Measurements from ENCODE around the gene MAP3K7CL. TPM values are rescaled to one million over a fixed set of nuclear protein-coding genes. Genes with fewer than 3 reads are reported as not detected.
"Not testable (repeated sequence)": the region's sequence is repeated elsewhere in the genome, so short reads cannot be mapped to it uniquely, and the experiment has no call there.

MAP3K7CL gene
- total and polyA plus RNA-seq, 8 donors, result 2.0 to 7.3 (median 3.0) TPM

DNA sequence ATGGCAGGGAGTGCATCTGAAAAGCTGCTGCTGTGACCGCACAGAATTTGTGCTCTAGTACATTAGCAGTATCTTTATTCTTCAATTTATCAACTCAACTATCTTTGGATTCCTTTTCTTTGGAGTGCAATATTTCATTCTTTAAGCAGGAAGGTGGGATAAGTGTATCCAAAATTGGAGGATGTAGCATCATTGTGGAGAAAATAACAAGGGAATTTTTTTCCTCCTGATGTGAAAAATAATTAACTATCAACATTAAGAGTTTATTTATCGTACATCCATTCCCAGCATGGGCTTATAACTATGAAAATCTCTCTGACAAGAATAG, 25.5 kb downstream of the MAP3K7CL start:
- Histone ChIP-seq H3K27ac (no peak overlapping the region), H3K4me3 (no peak overlapping the region), H3K36me3 (no peaks in the 10 kb centered on the region), H3K4me1 (no peaks in the 10 kb centered on the region), H3K27me3 (no peaks in the 10 kb centered on the region), H3K9me3 (no peaks in the 10 kb centered on the region)
- no peak for ATAC-seq
- WGBS, 2 donors, result 93 to 95% methylated on average over 2 of the region's 2 CpGs
- TF ChIP-seq, protein P1, sequence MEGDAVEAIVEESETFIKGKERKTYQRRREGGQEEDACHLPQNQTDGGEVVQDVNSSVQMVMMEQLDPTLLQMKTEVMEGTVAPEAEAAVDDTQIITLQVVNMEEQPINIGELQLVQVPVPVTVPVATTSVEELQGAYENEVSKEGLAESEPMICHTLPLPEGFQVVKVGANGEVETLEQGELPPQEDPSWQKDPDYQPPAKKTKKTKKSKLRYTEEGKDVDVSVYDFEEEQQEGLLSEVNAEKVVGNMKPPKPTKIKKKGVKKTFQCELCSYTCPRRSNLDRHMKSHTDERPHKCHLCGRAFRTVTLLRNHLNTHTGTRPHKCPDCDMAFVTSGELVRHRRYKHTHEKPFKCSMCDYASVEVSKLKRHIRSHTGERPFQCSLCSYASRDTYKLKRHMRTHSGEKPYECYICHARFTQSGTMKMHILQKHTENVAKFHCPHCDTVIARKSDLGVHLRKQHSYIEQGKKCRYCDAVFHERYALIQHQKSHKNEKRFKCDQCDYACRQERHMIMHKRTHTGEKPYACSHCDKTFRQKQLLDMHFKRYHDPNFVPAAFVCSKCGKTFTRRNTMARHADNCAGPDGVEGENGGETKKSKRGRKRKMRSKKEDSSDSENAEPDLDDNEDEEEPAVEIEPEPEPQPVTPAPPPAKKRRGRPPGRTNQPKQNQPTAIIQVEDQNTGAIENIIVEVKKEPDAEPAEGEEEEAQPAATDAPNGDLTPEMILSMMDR (IDR thresholded peaks at IDR 0.05), result no peak
- DNase-seq, result no peak
- intact Hi-C loops (cut with DNase I), result no loop called here
- FAIRE-seq, result no peak

DNA sequence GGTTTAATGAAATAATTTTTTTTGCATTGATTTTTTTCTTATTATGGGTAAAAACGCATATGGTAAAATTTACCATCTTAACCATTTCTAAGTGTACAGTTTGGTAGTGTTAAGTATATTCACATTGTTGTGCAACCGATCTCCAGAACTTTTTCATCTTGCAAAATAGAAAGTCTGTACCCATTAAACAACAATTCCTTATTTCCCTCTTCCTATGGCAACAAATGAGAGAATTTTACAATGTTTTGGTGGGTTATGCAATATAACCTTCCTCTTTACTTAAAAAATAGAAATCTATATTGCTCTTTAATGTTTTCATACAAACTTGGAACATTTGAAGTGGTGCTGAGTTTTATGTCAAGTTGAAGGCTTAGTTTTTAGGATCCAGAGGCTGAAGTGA, 26.6 kb downstream of the MAP3K7CL start:
- intact Hi-C loops (cut with DNase I), result no loop called here
- Histone ChIP-seq H3K27ac (no peak overlapping the region), H3K4me1 (no peaks in the 10 kb centered on the region), H3K27me3 (no peaks in the 10 kb centered on the region), H3K4me3 (no peak overlapping the region), H3K9me3 (no peaks in the 10 kb centered on the region), H3K36me3 (no peaks in the 10 kb centered on the region)
- TF ChIP-seq, protein P1 (IDR thresholded peaks at IDR 0.05), result no peak
- ATAC-seq (no peak), DNase-seq (no peak), FAIRE-seq (no peak)
- WGBS, 2 donors, result 80 to 81% methylated on average over 2 of the region's 2 CpGs

DNA sequence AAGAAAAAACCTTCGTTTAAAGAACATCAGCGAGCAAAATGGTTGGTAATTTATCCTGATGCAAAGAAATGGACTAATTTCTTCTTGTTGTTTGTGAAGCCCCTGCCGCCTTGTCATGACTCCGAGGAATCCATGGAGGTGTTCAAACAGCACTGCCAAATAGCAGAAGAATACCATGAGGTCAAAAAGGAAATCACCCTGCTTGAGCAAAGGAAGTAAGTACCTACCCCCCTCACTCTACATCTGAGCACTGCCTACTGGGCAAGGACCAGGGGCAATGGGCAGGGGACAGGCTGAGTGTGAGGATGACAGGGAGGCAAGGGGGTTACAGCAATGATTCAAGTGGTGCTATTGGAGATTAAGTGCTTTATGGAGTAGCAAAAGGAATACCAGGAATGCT, 29.4 kb downstream of the MAP3K7CL start:
- ATAC-seq, result no peak
- H3K36me3 ChIP-seq, result no peaks in the 10 kb centered on the region
- no peaks in the 10 kb centered on the region for H3K4me1 ChIP-seq
- intact Hi-C loops (cut with DNase I), result loop anchor here in 2 of 3 donors (5.0 to 10.0 kb wide), 2 partner anchors 192 to 215 kb away; no protein-coding TSS in a partner anchor
- no peak overlapping the region for H3K27ac ChIP-seq
- no peak for DNase-seq
- no peak for FAIRE-seq
- 86 to 97% methylated on average over 4 of the region's 4 CpGs for WGBS, 2 donors
- TF ChIP-seq, protein P1 (IDR thresholded peaks at IDR 0.05), result no peak
- no peaks in the 10 kb centered on the region for H3K9me3 ChIP-seq
- no peak overlapping the region for H3K4me3 ChIP-seq
- H3K27me3 ChIP-seq, result no peaks in the 10 kb centered on the region

DNA sequence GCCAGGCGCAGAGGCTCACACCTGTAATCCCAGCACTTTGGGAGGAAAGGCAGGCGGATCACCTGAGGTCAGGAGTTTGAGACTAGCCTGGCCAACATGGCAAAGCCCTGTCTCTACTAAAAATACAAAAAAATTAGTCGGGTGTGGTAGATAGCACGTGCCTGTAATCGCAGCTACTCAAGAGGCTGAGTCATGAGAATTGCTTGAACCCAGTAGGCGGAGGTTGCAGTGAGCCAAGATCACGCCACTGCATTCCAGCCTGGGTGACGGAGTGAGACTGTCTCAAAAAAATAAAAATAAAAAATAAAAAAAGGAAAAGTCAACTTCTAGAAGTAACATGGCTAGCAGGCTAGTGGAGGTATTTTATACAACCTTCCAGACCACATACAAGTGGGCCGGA, 32.4 kb downstream of the MAP3K7CL start:
- not testable (repeated sequence) for H3K4me1 ChIP-seq, H3K9me3 ChIP-seq, DNase-seq, H3K36me3 ChIP-seq, FAIRE-seq, H3K27me3 ChIP-seq, H3K4me3 ChIP-seq
- intact Hi-C loops (cut with DNase I), result loop anchor here in 2 of 3 donors (5.0 to 10.0 kb wide), 2 partner anchors 189 to 212 kb away; no protein-coding TSS in a partner anchor
- WGBS, 2 donors, result 78 to 82% methylated on average over 9 of the region's 9 CpGs
- ATAC-seq, result peak in 3 of 4 donors; percentile 39 to 62 (median 47)
- H3K27ac ChIP-seq, result peak overlapping the region in 2 of 4 donors; percentile 25 to 52

DNA sequence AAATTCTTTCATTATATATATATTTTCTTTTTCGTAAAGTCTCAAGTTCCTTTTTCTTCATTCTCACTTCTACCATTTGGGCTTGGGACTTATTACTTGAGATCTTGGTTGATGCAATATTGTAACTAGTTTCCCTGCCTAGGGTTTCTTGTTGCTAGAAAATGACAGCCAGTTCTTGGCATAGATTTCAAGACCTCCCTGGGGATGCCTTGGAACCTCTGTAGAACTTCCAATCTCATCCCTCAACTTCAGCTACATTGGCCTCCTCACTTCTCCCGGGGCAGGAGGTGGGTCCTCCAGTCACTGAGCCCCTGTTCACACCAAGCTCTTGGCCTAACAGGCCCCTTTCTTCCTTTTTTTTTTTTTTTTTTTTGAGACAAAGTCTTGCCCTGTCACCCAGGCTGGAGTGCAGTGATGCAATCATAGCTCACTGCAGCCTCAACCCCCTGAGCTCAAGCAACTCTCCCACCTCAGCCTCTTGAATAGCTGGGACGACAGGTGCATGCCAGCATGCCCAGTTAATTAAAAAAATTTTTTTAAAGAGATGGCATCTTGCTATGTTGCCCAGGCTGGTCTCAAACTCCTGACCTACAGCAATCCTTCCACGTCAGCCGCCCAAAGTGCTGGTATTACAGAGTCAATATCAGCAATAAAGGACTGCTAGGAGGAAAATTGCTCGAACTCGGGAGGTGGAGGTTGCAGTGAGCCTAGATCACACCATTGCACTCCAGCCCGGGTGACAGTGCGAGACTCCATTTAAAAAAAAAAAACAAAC, 33.1 kb downstream of the MAP3K7CL start:
- peak in 3 of 4 donors; percentile 16 to 49 (median 31) for ATAC-seq
- Histone ChIP-seq H3K4me1 (no peaks in the 10 kb centered on the region), H3K9me3 (no peaks in the 10 kb centered on the region), H3K27me3 (no peaks in the 10 kb centered on the region), H3K27ac (peak overlapping the region in 2 of 4 donors; percentile 25 to 52), H3K36me3 (no peaks in the 10 kb centered on the region), H3K4me3 (no peak overlapping the region)
- FAIRE-seq, result no peak
- 74 to 81% methylated on average over 9 of the region's 9 CpGs for WGBS, 2 donors
- DNase-seq, result no peak
- intact Hi-C loops (cut with DNase I), result loop anchor here in 2 of 3 donors (5.0 to 10.0 kb wide), 2 partner anchors 189 to 211 kb away; no protein-coding TSS in a partner anchor
- TF ChIP-seq, protein P1 (IDR thresholded peaks at IDR 0.05), result no peak
